Measurements from ENCODE around the gene LTK.

The LTK gene

GRCh38 chr15:41498657-41499056, 15.0 kb downstream of the LTK start:
- DNase-seq (ENCODE audit: low spot score): no peak

DNA sequence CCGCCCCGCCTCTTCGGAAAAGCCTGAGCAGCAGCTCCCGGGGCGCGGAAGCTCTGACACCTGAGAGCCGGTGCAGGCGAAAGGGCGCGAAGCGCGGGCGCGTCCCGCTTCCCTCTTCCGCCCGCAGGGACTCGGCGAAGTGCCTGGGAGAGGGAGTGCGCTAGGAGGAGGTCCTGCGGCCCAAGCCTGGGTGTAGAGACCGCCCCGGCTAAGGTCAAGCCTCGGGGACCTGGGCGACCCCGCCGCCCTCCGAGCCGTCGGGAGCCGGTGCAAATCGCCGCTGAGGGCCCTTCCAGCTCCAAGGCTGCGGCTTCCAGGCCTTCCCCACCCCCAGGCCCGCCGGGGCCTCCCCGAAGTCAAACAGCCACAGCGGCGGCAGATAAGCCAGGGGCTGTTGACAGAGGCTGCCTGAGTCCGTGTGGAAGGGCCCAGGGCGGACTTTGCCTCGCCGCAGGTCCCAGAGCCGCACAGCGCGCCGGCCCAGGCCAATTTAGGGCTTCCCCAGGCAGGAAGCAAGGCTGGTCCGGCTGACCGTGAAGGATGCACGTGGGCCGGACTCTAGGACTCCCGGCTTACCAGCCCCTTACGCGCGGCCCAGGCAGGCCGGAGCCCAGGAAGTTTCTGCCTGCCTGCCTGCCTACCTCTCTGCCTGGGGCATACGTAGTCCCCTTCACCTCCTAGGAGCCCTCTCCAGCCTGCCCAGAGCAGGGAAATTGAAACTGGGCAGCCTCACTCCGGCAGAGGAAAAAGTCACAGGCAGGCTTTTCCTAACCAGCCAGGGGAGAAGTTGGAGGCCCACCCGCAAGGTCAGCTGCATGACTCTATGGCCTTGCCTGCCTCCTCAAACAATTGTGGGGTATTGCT, 17.7 kb downstream of the LTK start:
- no peak for DNase-seq (ENCODE audit: low spot score)

DNA sequence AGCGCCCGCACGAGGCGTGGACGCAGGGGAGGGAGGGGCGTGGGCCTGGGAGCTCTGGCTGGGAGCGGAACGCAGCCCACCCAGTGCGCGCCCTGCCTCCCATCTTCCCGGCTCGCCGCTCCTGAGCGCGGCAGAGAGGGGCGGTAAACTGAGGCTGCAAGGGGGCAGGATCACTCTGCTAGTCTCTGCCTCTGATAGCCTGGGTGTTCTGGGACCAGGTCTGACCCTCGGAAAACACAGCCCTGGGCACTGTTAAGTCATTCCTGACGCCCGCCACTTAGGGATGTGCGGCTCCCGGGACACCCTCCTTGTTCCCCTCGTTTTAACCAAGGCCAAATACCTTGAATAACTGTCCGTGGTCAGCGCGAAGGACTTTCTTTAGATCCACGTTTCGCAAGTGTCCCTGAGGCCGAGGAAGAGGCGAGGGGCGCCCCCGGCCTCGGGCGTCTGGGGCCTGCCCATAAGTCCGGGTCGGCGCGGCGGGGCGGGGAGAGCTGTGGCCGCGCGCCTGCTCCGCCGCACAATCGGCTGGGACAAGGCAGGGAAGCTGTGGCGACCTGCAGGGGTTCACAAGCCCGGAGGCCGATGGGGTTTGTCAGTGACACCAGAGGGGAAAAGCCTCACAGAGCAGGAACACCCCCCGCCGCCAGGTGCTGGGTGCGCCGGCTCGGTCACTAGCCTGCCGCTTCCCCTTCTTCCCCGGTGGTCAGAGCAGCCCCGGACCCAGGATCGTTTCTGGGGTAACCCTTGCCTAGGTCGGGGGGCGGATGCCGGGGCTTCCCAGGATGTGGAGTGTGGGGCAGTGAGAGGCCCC, 18.5 kb downstream of the LTK start:
- no peak for DNase-seq (ENCODE audit: low spot score)

GRCh38 chr15:41494190-41494921, 19.3 kb downstream of the LTK start:
- DNase-seq (ENCODE audit: low spot score): peak; percentile 52

- no peak for DNase-seq (ENCODE audit: low spot score)
These were observed 19.8 kb downstream of the LTK start for GRCh38 chr15:41493902-41494189.

DNA sequence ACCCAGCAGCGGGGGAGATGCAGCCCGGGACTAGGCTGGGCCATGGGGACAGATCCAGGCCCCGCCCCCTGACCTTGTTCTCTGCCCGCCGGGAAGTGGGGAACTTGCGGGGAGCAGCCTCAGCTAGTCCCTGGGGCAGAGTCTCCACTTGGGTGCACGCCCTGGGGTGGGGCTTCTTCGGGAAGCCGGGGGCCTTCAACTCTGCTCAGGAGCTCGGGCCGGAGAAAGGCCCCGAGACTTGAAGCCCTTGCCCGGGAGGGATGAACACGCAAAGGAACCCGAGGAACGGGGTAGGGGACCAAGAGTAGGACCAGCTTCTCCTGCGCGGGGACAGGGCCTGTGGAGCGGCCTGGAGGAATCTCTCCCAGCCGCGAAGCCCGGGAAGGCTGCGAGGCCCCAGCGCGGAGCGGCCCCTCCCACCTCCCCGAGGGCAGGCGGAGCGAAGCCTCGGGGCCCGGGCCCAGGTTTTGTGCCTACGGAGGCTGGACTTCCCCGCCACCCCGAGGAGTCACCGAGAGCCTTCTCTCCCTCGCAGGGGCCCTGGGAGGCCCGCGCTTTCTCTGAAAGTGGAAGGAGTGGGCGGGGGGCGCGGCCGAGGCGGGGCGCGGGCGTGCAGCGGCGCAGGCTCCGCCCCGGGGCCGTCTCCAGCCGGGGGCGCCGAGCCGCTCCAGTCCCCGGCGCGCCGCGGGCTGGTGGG, 20.3 kb downstream of the LTK start, which contains the start of gene ITPKA:
ITPKA (plus strand) TSS at position 670 of the 697 bp plus-strand sequence. CDS start 54 bp downstream, outside the sequence.
- DNase-seq (ENCODE audit: low spot score): peak; percentile 59

GRCh38 chr15:41492597-41493204, 20.9 kb downstream of the LTK start:
- DNase-seq (ENCODE audit: low spot score): no peak

GRCh38 chr15:41491889-41492288, 21.7 kb downstream of the LTK start:
- DNase-seq (ENCODE audit: low spot score): no peak

DNA sequence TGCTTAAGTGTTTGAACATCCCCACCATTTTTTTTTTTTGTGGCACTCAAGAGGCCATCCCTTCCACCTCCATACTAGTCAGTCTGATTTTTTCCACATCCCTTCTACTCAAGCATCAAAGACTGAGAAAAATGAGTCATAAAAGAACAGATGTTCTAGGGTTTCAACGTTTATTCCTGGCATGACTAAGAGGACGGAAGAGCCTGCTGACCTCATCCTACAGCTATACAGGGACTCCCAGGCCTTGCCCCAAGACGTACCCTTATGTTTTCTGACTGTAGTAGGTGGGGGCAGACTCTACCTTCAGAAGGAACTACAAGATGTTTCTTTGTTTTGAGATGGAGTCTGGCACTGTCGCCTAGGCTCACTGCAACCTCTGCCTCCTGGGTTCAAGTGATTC, 23.3 kb downstream of the LTK start:
- no peak for DNase-seq (ENCODE audit: low spot score)

GRCh38 chr15:41489641-41490040, 24.0 kb downstream of the LTK start:
- DNase-seq (ENCODE audit: low spot score): no peak

DNA sequence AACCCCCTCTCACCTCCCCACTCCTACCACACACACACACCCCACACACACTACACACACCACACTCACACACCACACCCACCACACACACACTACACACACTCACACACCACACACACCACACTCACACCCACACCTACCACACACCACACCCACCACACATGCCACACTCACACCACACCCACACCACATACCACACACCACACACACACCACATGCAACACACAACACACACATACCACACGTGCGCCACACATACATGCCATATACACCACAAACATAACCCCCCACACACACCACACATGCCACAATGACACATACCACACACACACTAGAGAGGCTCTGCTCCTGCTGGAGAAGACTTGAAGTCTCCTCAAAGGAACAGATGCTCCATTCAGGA, 25.8 kb downstream of the LTK start:
- DNase-seq (ENCODE audit: low spot score): no peak

DNA sequence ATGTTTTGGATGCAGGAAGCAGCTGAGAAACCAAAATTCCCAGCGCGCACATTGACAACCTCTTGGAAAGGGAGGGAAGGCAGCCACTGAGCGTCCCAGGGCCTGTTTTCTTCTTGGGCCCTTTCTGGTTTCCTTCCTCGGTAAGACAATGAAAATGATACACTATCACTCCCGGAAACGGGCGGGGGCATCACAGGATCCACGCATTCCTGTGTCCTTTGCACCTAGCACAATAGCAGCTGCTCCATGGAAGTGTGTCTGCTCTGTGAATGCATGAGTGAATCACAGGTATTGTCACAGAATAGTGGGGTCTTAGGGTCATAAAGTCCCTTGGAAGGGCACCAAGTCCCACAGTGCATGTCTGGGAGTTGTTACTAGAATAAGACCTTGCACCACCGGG, 26.2 kb downstream of the LTK start:
- DNase-seq (ENCODE audit: low spot score): no peak

DNA sequence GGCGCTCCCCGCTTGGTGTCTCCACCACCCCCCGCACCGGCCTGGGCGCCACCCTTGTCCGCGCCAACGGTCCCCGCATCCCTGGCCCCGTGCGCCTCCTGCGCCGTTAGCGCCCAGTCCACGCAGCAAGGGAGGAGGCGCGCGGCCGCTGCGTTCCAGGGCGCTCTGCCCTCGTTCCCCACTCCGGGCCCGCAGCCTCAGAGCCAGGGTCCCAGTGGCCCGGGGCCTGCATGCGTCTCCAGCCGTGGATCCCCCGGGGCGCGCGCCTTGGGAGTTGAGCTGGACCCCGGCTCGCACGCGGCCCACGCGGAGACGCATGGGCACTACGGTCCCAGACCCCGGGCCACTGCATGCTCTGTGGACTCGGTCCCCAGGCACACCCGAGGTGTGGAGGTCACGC, 27.3 kb downstream of the LTK start:
- DNase-seq (ENCODE audit: low spot score): no peak

- DNase-seq (ENCODE audit: low spot score): no peak
These were observed 28.5 kb downstream of the LTK start for GRCh38 chr15:41484937-41485625.

DNA sequence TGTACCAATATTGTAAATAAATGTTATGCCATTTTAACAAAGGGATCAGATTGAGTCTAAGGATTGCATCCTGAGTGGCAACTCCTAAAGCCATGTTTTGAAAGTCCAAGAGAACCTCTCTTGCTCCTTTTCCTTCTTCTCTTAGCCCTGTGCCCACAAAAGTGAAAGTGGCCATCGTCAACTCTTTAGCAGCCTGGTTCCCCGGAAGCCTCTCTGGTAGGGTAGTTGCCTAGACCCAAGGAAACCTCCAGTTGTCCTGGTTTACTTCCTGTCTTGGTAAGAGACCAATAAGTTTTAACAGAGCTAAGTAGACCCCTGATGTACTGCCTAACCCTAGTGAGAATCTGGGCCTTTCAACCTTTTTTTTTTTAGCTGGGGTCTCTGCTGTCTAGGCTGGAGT, 30.1 kb downstream of the LTK start:
- DNase-seq (ENCODE audit: low spot score): no peak

DNA sequence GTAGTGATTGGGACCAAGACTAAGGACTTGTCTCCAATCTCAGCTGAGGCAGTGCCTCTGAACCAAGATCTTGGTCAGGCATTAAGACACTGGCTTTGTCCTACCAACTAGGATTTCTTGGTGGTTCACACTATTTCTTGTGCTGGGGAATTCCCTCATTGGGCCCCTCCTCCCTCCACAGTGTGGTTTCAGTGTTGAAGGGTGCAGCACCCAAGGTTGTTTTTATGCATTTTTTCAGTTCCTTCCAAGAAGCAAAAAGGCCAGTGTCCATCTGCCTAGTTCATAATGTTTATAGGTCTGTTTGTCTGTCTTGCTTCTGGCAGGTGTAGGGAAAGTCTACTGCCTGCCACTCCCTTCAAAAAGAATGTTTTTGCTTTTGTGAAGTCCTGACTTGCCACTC, 30.5 kb downstream of the LTK start:
- no peak for DNase-seq (ENCODE audit: low spot score)

GRCh38 chr15:41482110-41482877, 31.3 kb downstream of the LTK start:
- no peak for DNase-seq (ENCODE audit: low spot score)

DNA sequence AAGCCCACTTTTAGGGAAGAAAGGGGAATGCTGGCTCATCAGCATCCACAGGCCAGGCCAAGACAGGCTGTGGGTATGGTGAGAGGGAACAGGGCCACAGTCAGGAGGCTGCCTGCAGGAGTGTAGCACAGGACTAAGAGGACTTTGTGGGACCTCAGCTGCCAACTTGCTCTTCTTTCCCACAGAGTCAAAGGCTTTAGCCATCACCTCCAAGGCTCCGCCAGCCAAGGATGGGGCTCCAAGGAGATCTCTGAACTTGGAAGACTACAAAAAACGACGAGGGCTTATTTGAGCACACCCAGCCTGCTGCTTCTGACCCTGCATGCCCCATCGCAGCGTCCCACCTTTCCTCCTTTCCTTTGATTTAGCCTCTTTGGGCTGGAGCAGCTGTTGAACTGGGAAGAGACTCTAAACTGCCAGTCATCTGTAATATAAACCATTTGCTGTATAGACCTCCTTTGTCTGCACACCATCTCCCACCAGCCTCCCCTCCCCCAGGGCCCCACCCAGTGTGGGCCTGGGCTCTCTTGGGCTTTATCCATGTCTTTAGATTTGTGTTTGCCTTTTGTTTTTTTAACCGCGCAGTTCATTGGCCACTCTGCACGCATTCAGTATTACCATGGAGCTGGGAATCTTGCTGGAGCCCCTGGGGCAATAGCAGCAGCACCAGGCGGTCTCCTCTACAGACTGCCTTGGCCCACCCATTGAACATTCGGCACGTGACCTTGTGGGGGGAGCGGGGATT, 33.1 kb downstream of the LTK start:
- no peak for DNase-seq (ENCODE audit: low spot score)

DNA sequence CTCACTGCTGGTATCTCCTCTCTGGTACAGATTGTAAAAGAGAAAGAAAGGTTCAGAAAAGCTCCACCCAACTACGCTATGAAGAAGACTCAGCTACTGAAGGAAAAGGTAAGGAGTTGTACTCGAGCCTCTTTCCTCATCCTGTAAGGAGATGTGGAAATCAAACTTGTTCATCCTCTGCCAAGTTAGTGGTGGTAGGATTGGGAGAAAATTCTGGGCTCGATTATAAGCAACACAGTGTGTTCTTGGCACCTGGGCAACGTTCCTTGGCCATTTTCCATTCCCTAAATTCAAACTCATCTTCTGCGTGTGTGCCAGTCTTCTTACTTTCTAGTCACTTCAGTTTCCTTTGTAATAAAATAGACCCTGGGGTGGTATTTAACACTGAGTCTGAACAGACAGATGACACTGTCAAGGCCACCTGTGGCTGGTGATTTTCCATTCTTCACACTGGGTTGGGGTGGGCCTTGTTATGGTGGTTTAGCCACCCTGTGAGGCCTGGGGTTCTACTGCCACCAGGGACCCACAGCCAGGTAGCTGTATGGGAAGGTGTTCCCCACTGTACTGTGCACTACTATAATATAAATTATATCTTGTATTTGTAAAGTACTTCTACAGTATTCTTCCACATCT, 37.1 kb downstream of the LTK start:
- no peak for DNase-seq (ENCODE audit: low spot score)

All from putamen (tissue), 1 donor.